ENCODE results near the gene HSFX2. TPM values are rescaled to one million over a fixed set of nuclear protein-coding genes. Genes with fewer than 3 reads are reported as not detected.

The HSFX2 gene
- total and polyA plus RNA-seq, 2 of the 13 experiments (the other 11 are each of a cell fraction or from before 2014, with no cell fraction given) = 0.13 TPM; not detected in 1

DNA sequence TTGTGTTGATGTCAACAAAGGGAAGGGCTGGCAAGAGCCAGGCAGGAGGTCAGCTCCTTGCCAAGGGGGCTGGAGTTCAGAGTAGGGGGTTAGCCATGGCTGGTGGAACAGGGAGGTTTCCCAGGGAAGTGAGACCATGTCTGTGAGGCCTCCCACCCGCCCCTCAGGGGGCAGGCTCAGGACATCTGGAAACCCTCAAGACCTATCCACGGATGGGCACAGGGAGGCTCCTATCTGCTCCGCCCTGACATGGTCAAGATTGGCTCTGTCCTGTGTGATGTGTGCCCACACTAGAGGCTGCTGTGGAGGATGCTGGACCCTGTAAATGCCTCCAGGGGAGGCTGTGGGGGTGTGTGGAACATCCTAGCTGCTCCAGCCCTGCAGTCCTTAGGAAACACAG, 44.5 kb upstream of the HSFX2 start (continued):
- TF ChIP-seq, protein P1, sequence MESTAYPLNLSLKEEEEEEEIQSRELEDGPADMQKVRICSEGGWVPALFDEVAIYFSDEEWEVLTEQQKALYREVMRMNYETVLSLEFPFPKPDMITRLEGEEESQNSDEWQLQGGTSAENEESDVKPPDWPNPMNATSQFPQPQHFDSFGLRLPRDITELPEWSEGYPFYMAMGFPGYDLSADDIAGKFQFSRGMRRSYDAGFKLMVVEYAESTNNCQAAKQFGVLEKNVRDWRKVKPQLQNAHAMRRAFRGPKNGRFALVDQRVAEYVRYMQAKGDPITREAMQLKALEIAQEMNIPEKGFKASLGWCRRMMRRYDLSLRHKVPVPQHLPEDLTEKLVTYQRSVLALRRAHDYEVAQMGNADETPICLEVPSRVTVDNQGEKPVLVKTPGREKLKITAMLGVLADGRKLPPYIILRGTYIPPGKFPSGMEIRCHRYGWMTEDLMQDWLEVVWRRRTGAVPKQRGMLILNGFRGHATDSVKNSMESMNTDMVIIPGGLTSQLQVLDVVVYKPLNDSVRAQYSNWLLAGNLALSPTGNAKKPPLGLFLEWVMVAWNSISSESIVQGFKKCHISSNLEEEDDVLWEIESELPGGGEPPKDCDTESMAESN (CRISPR knock-in tag; conservative IDR thresholded peaks at IDR 0.05) = no peak
- TF ChIP-seq ZNF883 (CRISPR knock-in tag; IDR thresholded peaks at IDR 0.05; ENCODE audit: not compliant biosample characterization) (no peak), HDAC6 (IDR thresholded peaks at IDR 0.05; ENCODE audit: low read depth, low read length) (no peak)

GRCh38 chrX:149638860-149639259, 43.7 kb upstream of the HSFX2 start:
- intact Hi-C loops (cut with micrococcal nuclease; ENCODE audit: unreplicated experiment) (no loop called here), in situ Hi-C loops (cut with HindIII; ENCODE audit: extremely low pct_ligation_motif_present, low pct_unique_long_range_greater_than_20kb) (no loop called here)
- Histone ChIP-seq H3K27me3 (ENCODE audit: control insufficient read depth in 1 of 2, insufficient read depth in 2 of 2, low read length in 2 of 2) (no peaks in the 10 kb centered on the region; a peak in 1 of 5 replicates), H3K9ac (ENCODE audit: insufficient read depth, low read depth, low read length) (no peak overlapping the region), H3K27ac (ENCODE audit: extremely low read length, insufficient read depth, low read length) (no peak overlapping the region), H3K4me1 (ENCODE audit: insufficient read depth, low read length) (no peaks in the 10 kb centered on the region), H3K4me3 (replicated peaks in 1 of 3; ENCODE audit: insufficient read depth in 1 of 3, low read depth in 2 of 3, low read length in 3 of 3) (no peak overlapping the region), H3K79me2 (ENCODE audit: insufficient read depth, low read length) (no peaks in the 10 kb centered on the region), H3K9me3 (ENCODE audit: low read length) (no peaks in the 10 kb centered on the region), H3K36me3 (replicated peaks in 1 of 2; ENCODE audit: control insufficient read depth in 1 of 2, insufficient read depth in 2 of 2, low read length in 2 of 2) (no peaks in the 10 kb centered on the region), H3K4me2 (ENCODE audit: low read depth, low read length) (no peak overlapping the region), H2AFZ (ENCODE audit: low read length) (no peak overlapping the region), H4K20me1 (ENCODE audit: insufficient read depth, low read length) (no peaks in the 10 kb centered on the region)
- DNase-seq (ENCODE audit: low spot score) (no peak), FAIRE-seq (no peak), ATAC-seq (no peak)
- POLR2A ChIA-PET = no interaction called here
- no TSS peak for BruUV-seq (replicated peaks)
- CTCF ChIA-PET (ENCODE audit: low intra/inter-chr PET ratio, low total read pairs) = no interaction called here
- no peak for TF ChIP-seq SIX4 (CRISPR knock-in tag; IDR thresholded peaks at IDR 0.05)
- no peak for TF ChIP-seq ZBTB10 (CRISPR knock-in tag; IDR thresholded peaks at IDR 0.05; ENCODE audit: borderline replicate concordance)
- TF ChIP-seq RFXANK (CRISPR knock-in tag; IDR thresholded peaks at IDR 0.05) = no peak
- no peak for TF ChIP-seq AHDC1 (CRISPR knock-in tag; IDR thresholded peaks at IDR 0.05; ENCODE audit: borderline replicate concordance)
- no peak for TF ChIP-seq ZNF615 (CRISPR knock-in tag; IDR thresholded peaks at IDR 0.05; ENCODE audit: borderline replicate concordance)
- TF ChIP-seq, protein P2, sequence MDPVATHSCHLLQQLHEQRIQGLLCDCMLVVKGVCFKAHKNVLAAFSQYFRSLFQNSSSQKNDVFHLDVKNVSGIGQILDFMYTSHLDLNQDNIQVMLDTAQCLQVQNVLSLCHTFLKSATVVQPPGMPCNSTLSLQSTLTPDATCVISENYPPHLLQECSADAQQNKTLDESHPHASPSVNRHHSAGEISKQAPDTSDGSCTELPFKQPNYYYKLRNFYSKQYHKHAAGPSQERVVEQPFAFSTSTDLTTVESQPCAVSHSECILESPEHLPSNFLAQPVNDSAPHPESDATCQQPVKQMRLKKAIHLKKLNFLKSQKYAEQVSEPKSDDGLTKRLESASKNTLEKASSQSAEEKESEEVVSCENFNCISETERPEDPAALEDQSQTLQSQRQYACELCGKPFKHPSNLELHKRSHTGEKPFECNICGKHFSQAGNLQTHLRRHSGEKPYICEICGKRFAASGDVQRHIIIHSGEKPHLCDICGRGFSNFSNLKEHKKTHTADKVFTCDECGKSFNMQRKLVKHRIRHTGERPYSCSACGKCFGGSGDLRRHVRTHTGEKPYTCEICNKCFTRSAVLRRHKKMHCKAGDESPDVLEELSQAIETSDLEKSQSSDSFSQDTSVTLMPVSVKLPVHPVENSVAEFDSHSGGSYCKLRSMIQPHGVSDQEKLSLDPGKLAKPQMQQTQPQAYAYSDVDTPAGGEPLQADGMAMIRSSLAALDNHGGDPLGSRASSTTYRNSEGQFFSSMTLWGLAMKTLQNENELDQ (CRISPR knock-in tag; IDR thresholded peaks at IDR 0.05; ENCODE audit: borderline replicate concordance) = no peak
